Hippocampal formation (tissue), 2 donors: ENCODE data around the gene NNAT.

Source experiments
- DNase-seq, 2 donors: peaks; one replicate each; lab custom pipeline; 2025; lab: John Stamatoyannopoulos, UW

NNAT gene

DNA sequence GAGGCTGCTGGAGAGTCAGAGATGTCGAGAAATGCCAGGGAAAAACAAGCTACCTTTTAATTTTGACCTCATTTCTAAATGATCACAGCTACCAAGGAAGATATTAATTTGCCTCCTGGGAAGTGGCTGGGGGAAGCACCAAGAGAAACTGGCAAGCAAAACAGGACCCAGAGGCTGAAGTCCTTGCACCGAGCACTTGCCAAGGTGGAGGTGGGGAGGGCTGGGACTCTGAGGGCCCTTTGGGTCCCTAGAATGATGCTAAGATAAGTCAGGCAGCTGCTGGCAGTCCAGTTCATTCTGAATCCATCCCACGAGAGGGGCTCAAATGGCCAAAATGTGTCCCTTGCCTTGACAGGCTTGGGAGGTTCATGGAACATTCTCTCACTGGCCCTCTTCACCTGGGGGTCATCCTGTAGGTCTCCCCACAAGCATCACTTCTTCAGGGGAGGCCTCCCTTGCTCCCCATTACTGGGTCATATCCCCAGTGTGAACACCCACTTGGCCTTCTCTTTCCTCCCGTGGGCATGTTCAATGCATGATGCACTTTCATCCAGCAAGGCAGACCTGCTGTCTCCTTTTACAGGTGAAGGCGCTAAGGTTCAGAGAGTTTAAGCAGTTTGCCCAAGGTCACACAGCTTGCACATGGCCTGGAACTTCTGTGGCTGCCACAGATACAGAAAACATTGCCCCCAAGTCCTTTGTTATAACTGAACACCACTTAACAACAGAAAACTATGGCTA is 45.7 kb downstream of the NNAT start:
- DNase-seq, result no peak

- no peak for DNase-seq
Measured at GRCh38 chr20:37567331-37567665, 46.2 kb downstream of the NNAT start.

DNA sequence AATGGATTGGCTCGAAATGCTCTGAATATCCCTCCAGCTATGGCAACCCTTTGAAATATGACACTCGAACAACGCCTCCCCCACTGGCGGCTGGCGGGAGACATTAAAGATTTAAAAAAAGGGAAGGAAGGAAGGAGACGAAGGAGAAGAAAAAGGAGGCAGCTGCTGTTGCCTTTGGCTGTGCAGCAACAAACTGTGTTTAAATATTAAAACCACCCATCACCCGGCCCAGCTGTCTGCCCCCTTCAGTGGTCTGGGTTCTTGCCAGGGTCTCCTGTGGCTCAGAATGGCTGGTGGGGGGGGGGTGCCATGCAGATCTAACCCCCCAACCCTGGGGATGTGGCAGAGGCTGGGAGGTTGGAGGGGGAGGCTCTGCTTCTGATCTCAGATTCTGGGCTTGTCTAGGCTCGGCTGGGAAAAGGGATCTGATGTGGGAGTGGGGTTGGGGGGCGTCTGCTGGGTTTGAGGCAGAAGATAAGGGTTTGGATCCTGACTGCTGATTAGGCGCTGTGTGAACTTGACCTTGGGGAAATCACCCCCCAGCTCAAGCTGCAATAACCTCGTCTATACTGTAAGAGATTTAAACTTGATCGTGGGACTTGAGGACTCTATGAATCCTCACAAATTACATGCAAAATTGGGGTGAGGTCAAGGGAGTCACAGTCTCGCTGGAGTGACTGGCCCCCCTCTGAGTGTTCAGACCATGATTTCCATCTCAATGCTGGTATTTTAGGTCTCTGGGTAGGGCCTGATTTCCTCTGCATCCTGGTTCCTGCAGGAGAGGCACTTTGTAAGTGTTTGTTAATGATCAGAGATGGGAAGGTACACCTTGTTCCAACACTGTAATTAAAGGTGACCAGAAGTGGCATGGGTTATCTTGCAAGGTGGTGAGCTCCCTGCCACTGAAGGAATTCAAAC is 46.9 kb downstream of the NNAT start:
- DNase-seq, result no peak

DNA sequence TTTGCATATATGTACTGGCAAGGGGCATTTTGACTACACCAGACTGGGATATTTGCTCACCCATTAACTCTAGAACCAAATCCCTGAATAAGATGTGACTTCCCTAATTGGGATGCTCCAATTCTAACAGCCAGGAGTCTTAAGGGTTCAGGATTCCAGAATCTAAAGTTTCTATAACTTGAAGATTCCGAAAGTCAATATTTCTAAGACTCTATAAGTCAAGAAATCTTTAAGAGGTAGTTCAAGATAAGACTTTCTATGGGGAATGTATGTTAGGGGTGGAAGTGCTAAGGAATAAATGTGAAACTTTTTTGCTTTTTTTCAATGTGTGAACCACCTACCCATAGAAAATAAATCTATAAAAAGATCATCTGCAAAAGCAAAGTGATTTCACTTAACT is 49.4 kb downstream of the NNAT start:
- no peak for DNase-seq

- no peak for DNase-seq
Measured at GRCh38 chr20:37571033-37571432, 50.0 kb downstream of the NNAT start.
